Stimulated activated memory B cell treated with anti-CD40 and anti-IgM and Interleukin-4, amounts not matched to agents 10 μg/mL and 1 μg/mL and 100 μg/mL, for 72 hours (primary cell): ENCODE results near the gene INAVA.

Experiments used
- ATAC-seq: fragments of 150-1000 bp; cut with Tn5 transposase; 2 replicates; pipeline ENCODE4 v1.10.0; 2021
- H3K27ac Mint-ChIP-seq: one replicate; pipeline ENCODE4 v1.8.0; 2022; ENCODE audit warnings: mild to moderate bottlenecking, mixed read lengths
- H3K27me3 Mint-ChIP-seq: one replicate; pipeline ENCODE4 v1.8.0; 2022; ENCODE audit warnings: mixed read lengths
- H3K36me3 Mint-ChIP-seq: one replicate; pipeline ENCODE4 v1.8.0; 2022; ENCODE audit warnings: mixed read lengths
- H3K4me1 Mint-ChIP-seq: one replicate; pipeline ENCODE4 v1.8.0; 2022; ENCODE audit warnings: mixed read lengths
- H3K4me3 Mint-ChIP-seq: one replicate; pipeline ENCODE4 v1.8.0; 2022; ENCODE audit warnings: mild to moderate bottlenecking, moderate library complexity, mixed read lengths
- H3K9me3 Mint-ChIP-seq: one replicate; pipeline ENCODE4 v1.8.0; 2022; ENCODE audit warnings: mixed read lengths

INAVA gene

GRCh38 chr1:200894712-200895442, at the start of gene INAVA:
TSS of gene INAVA (plus strand) at chr1:200894900. CDS start at chr1:200898401, 3,501 bp downstream.
- H3K4me3 Mint-ChIP-seq, result no peak within 1 kb of the TSS
- peaks cover 50% of the 10 kb centered on the region for H3K4me1 Mint-ChIP-seq
- H3K27me3 Mint-ChIP-seq, result peaks cover 58% of the 10 kb centered on the region
- ATAC-seq, result no peak
- no peak within 1 kb of the TSS for H3K27ac Mint-ChIP-seq
- H3K9me3 Mint-ChIP-seq, result no peaks in the 10 kb centered on the region
- H3K36me3 Mint-ChIP-seq, result no peaks in the 10 kb centered on the region

- no peaks in the 10 kb centered on the region for H3K27me3 Mint-ChIP-seq
- H3K4me1 Mint-ChIP-seq, result no peaks in the 10 kb centered on the region
- H3K4me3 Mint-ChIP-seq, result no peak overlapping the region
- no peaks in the 10 kb centered on the region for H3K9me3 Mint-ChIP-seq
- no peak overlapping the region for H3K27ac Mint-ChIP-seq
- no peak for ATAC-seq
- no peaks in the 10 kb centered on the region for H3K36me3 Mint-ChIP-seq
These were observed 49.3 kb upstream of the INAVA start for GRCh38 chr1:200845360-200845759.

- Mint-ChIP-seq H3K36me3 (no peaks in the 10 kb centered on the region), H3K27ac (no peak overlapping the region), H3K4me3 (no peak overlapping the region), H3K27me3 (no peaks in the 10 kb centered on the region), H3K4me1 (no peaks in the 10 kb centered on the region), H3K9me3 (no peaks in the 10 kb centered on the region)
- ATAC-seq, result no peak
These were observed 48.3 kb upstream of the INAVA start for GRCh38 chr1:200846398-200846797.

GRCh38 chr1:200849430-200849829, 45.3 kb upstream of the INAVA start:
- H3K9me3 Mint-ChIP-seq, result no peaks in the 10 kb centered on the region
- no peaks in the 10 kb centered on the region for H3K4me1 Mint-ChIP-seq
- H3K36me3 Mint-ChIP-seq, result no peaks in the 10 kb centered on the region
- H3K4me3 Mint-ChIP-seq, result no peak overlapping the region
- ATAC-seq, result no peak
- no peaks in the 10 kb centered on the region for H3K27me3 Mint-ChIP-seq
- no peak overlapping the region for H3K27ac Mint-ChIP-seq

- no peak overlapping the region for H3K4me3 Mint-ChIP-seq
- ATAC-seq, result no peak
- no peaks in the 10 kb centered on the region for H3K9me3 Mint-ChIP-seq
- no peaks in the 10 kb centered on the region for H3K27me3 Mint-ChIP-seq
- peak overlapping the region; percentile 38 for H3K27ac Mint-ChIP-seq
- H3K4me1 Mint-ChIP-seq, result no peaks in the 10 kb centered on the region
- no peaks in the 10 kb centered on the region for H3K36me3 Mint-ChIP-seq
These were observed 44.1 kb upstream of the INAVA start for GRCh38 chr1:200850554-200850953.

- Mint-ChIP-seq H3K9me3 (no peaks in the 10 kb centered on the region), H3K4me1 (peaks cover under 1% of the 10 kb centered on the region), H3K36me3 (no peaks in the 10 kb centered on the region), H3K27me3 (no peaks in the 10 kb centered on the region), H3K4me3 (no peak overlapping the region), H3K27ac (no peak overlapping the region)
- no peak for ATAC-seq
These were observed 37.9 kb upstream of the INAVA start for GRCh38 chr1:200856716-200857357.

- Mint-ChIP-seq H3K27me3 (no peaks in the 10 kb centered on the region), H3K36me3 (no peaks in the 10 kb centered on the region), H3K9me3 (no peaks in the 10 kb centered on the region), H3K4me1 (peaks cover 10% of the 10 kb centered on the region), H3K4me3 (no peak overlapping the region), H3K27ac (no peak overlapping the region)
- ATAC-seq, result no peak
These were observed 36.9 kb upstream of the INAVA start for GRCh38 chr1:200857804-200858203.

- Mint-ChIP-seq H3K27me3 (no peaks in the 10 kb centered on the region), H3K27ac (peak overlapping the region; percentile 53), H3K4me1 (peaks cover 36% of the 10 kb centered on the region), H3K36me3 (no peaks in the 10 kb centered on the region), H3K4me3 (no peak overlapping the region), H3K9me3 (no peaks in the 10 kb centered on the region)
- peak; percentile 71 for ATAC-seq
These were observed 32.6 kb upstream of the INAVA start for GRCh38 chr1:200861937-200862647.

- peak; percentile 35 for ATAC-seq
- Mint-ChIP-seq H3K9me3 (no peaks in the 10 kb centered on the region), H3K4me3 (no peak overlapping the region), H3K27ac (peak overlapping the region; percentile 53), H3K27me3 (no peaks in the 10 kb centered on the region), H3K36me3 (no peaks in the 10 kb centered on the region), H3K4me1 (peaks cover 42% of the 10 kb centered on the region)
These were observed 31.8 kb upstream of the INAVA start for GRCh38 chr1:200862713-200863415.

- H3K27ac Mint-ChIP-seq, result no peak overlapping the region
- H3K4me1 Mint-ChIP-seq, result peaks cover 63% of the 10 kb centered on the region
- no peaks in the 10 kb centered on the region for H3K9me3 Mint-ChIP-seq
- ATAC-seq, result no peak
- no peaks in the 10 kb centered on the region for H3K36me3 Mint-ChIP-seq
- no peaks in the 10 kb centered on the region for H3K27me3 Mint-ChIP-seq
- H3K4me3 Mint-ChIP-seq, result no peak overlapping the region
These were observed 28.6 kb upstream of the INAVA start for GRCh38 chr1:200866116-200866515.

- Mint-ChIP-seq H3K4me3 (no peak overlapping the region), H3K36me3 (no peaks in the 10 kb centered on the region), H3K27ac (no peak overlapping the region), H3K4me1 (peaks cover 67% of the 10 kb centered on the region), H3K9me3 (no peaks in the 10 kb centered on the region), H3K27me3 (no peaks in the 10 kb centered on the region)
- ATAC-seq, result peak; percentile 91
These were observed 28.2 kb upstream of the INAVA start for GRCh38 chr1:200866521-200866920.

GRCh38 chr1:200867018-200867811, 27.5 kb upstream of the INAVA start:
- no peak for ATAC-seq
- peaks cover 69% of the 10 kb centered on the region for H3K4me1 Mint-ChIP-seq

GRCh38 chr1:200869376-200869752, 25.3 kb upstream of the INAVA start:
- Mint-ChIP-seq H3K9me3 (no peaks in the 10 kb centered on the region), H3K27me3 (peaks cover 10% of the 10 kb centered on the region), H3K4me3 (peak overlapping the region; percentile 60), H3K36me3 (no peaks in the 10 kb centered on the region), H3K4me1 (peaks cover 66% of the 10 kb centered on the region), H3K27ac (peak overlapping the region; percentile 72)
- ATAC-seq, result no peak

More at GRCh38 chr1:200867018-200867811, 27.5 kb upstream of the INAVA start:
- Mint-ChIP-seq H3K27me3 (no peaks in the 10 kb centered on the region), H3K36me3 (no peaks in the 10 kb centered on the region), H3K27ac (no peak overlapping the region), H3K4me3 (no peak overlapping the region), H3K9me3 (no peaks in the 10 kb centered on the region)

GRCh38 chr1:200869753-200870391, 24.8 kb upstream of the INAVA start:
- Mint-ChIP-seq H3K4me1 (peaks cover 69% of the 10 kb centered on the region), H3K27me3 (peaks cover 15% of the 10 kb centered on the region), H3K27ac (peak overlapping the region; percentile 72), H3K36me3 (no peaks in the 10 kb centered on the region), H3K4me3 (peak overlapping the region; percentile 39), H3K9me3 (no peaks in the 10 kb centered on the region)
- peak; percentile 78 for ATAC-seq
